T47D (cell line): ENCODE measurements around the gene DISP2.

Source experiments
- DNase-seq, 2 experiments: peaks; one replicate each; pipeline versions ENCODE4 v3.0.0 to v3.0.0-alpha.2; 2011 to 2012; ENCODE audit warnings: low read depth in 1 of 2, low spot score in 1 of 2
- JUND ChIP-seq: IDR thresholded peaks from 2 replicates; pipeline ENCODE4 v1.6.1; 2012; ENCODE audit warnings: low read depth
- in situ Hi-C: cut with HindIII; loops from 2 replicates; pipeline ENCODE4 v1.10.0; 2016; ENCODE audit warnings: low sequenced_read_pairs, low pct_unique_long_range_greater_than_20kb

The DISP2 gene

DNA sequence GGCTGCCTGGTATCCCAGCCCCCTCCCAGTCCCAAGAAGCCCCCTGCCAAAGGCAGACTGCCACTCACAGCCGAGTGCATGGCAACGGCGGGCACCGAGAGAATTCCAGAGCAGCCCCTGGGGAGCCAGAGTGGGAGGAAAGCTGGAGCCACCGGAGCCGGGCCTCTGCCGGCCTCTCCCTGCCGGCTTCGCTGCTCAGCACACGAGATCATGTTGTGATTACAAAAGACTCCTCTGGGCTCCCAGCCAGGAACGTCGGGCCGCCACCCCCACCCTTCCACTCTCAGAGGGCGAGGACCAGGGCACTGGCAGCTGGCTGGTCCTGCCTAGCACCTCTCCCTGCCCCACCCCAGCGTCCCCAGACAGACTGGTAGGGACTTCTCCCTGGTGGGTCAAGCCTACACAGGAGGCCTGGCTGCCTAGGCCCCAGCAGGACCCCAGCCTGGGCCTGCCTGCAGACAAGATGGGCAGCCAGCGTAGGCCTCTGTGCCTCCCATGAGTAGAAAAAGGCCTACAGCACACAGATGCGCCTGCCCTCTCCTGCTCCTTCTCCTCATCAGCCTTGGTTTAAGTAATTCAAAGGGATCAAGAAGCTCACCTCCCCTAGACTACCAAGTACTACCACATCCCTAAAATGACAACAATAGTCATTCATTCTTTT is 17.1 kb upstream of the DISP2 start, which contains the start of gene CCDC9B:
CCDC9B (minus strand) TSS at position 200 of the 661 bp plus-strand sequence; CDS start at position 80, 120 bp downstream.
- TF ChIP-seq JUND, result no peak
- in situ Hi-C loops, result no loop called here
- peak; percentile 56 to 81 for DNase-seq

DNA sequence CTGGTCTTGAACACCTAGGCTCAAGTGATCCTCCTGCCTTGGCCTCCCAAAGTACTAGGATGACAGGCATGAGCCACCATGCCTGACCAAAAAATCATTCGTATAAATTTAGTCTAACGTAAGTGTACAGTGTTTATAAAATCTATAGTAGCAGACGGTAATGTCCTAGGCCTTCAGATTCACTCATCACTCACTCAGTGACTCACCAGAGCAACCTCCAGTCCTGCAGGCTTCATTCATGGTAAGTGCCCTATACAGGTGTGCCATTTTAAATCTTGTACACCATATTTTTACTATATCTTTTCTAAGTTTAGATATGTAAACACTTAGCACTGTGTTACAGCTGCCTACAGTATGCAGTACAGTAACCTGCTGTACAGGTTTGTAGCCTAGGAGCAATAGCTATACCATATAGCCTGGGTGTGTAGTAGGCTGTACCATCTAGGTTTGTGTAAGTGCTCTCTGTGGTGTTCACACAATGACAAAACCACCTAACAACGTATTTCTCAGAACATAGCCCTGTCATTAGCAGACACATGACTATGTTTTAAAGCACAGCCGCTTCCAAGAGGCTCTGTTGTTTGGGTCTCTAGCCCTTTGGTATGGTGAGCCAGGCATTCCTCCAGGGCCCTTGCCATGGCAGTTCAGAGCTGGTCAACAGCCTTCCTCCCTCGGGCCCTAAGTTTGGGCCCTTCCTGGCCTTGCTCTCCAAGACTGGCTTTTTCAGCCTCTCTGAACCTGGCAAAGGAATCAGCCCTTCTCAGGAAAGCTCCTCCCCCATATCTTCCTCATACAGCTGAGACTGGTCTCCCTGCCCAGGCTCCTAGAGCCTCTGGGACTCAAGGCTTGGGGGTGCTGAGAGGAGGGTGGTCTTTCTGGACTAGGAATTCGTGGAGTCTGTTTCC is 15.4 kb upstream of the DISP2 start:
- in situ Hi-C loops, result no loop called here
- TF ChIP-seq JUND, result no peak
- DNase-seq, result peak in 1 of 2 experiments; percentile 81

DNA sequence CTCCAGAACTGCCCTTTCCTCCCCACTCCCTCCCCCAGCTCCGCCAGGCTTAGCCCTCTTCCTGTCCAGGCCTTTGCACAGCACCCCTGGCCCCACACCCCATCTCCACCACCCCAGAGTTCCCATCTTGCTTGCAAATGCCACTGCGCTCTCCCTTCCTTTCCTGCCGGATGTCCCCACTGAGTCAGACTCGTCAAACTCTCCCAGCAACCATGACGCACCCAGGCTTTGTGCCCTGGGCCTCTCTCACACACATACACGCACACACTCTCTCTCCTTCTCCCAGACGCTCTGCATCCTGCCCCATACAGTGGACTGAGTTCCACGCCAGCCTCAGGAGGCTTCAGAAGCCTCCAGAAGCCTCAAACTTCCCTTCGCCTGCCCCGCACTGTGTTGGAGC is 14.5 kb upstream of the DISP2 start:
- no peak for TF ChIP-seq JUND
- in situ Hi-C loops, result no loop called here
- DNase-seq, result no peak

DNA sequence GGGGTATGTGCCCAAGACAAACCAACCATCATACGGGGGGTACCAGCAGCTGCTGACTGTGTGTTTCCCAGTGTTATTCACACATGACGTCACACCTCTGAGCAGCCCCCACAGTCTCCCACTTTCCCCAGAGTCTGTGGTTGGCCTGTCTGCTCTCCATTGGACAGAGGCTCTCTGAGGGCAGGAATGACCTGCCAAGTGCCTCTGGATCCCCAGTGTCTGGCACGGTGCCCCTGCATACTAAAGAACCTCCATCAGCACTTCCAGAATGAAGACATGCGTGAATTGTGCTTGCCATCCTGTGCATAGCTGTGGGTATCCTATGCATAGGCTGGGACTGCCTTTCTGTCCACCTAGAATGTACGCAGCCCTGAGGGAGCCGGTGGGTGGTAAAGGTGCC is 13.8 kb upstream of the DISP2 start:
- no peak for TF ChIP-seq JUND
- in situ Hi-C loops, result no loop called here
- no peak for DNase-seq

DNA sequence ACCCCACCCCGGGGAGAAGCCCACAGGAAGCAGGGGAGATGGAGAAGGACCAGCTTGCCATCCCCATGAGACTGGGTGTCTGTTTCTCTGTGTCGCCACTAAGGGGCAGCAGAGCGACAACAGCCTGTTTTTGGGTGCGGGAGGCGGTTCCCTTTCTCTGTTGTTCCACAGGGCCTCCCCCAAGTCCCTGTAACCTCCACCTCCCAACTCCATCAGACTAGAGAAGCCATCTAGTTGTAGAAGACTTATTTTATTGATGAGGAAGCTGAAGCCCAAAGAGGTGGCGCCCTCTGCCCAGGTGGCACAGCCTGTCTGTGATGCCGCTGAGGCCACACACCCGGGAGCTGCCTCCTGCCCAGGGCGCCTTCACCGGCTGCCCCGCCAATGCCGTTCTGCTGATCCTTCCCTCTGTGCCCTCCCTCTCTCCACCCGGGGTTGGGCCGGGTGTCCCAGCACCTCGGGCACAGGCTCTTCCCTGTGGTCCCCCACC is 13.3 kb upstream of the DISP2 start:
- no peak for TF ChIP-seq JUND
- in situ Hi-C loops, result no loop called here
- peak; percentile 66 to 78 for DNase-seq

DNA sequence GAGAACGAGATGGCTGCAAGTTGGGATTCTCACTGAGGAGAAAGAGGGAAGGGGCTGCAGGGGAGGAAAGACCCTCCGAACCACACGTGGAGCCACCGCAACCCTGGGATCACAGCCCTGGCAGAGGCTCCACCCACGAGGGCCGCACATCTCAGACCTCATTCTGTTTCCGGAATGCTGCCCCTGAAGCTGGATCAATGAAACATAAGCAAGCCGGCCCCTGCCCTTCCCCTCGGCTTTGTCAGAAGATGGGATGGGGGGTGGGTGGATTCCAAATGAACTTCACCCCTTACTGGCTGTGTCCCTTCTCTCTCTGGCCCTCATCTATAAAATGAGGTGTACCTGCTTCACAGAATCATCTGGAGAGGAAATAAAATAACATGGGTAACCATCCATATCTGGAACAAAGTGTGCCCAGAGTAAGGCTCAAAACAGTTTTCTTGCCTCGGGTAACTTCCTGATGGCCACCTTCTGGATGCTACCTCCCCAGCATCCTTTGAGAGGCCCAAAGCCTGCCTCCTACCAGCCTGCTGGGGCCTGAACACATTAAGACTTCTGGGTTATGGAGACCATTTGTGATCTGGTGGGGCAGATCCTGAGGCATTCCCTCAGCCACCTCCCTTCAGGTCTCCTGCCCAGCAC is 12.7 kb upstream of the DISP2 start:
- in situ Hi-C loops, result no loop called here
- no peak for TF ChIP-seq JUND
- DNase-seq, result no peak

DNA sequence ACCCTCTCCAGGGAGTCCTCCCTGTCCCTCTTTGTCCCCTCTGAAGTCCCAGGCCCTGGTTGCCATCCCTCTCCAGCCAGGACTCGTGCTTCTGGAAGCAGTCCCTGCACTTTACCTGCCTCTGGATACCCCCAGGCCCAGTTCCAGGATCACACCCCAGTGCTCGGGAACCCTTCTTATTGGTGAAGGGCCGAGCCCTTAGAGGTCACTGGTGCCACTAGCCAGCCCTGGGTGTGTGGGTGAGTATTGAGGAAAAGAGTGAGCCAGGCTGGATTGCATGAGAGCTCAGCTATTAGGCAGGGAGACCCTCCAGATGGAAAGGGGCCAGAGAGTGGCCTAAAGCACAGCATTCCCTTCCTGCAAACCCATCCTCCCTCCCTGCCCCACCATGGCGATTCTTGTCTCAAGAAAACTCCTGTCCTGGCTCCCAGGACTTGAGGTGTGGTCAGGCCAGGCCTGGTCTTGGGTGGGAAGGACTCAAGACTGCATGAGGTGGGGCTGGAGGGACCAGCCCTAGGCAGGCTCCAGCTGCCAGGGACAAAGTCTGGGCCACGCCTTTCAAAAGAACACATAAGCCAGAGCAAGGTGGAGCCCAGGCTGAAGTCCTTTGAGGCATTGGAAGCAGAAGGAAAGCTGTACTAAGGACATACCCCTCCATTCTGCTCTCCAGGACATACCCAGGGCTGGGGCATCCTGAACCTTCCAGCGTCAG is 12.0 kb upstream of the DISP2 start:
- TF ChIP-seq JUND, result no peak
- in situ Hi-C loops, result no loop called here
- DNase-seq, result no peak

DNA sequence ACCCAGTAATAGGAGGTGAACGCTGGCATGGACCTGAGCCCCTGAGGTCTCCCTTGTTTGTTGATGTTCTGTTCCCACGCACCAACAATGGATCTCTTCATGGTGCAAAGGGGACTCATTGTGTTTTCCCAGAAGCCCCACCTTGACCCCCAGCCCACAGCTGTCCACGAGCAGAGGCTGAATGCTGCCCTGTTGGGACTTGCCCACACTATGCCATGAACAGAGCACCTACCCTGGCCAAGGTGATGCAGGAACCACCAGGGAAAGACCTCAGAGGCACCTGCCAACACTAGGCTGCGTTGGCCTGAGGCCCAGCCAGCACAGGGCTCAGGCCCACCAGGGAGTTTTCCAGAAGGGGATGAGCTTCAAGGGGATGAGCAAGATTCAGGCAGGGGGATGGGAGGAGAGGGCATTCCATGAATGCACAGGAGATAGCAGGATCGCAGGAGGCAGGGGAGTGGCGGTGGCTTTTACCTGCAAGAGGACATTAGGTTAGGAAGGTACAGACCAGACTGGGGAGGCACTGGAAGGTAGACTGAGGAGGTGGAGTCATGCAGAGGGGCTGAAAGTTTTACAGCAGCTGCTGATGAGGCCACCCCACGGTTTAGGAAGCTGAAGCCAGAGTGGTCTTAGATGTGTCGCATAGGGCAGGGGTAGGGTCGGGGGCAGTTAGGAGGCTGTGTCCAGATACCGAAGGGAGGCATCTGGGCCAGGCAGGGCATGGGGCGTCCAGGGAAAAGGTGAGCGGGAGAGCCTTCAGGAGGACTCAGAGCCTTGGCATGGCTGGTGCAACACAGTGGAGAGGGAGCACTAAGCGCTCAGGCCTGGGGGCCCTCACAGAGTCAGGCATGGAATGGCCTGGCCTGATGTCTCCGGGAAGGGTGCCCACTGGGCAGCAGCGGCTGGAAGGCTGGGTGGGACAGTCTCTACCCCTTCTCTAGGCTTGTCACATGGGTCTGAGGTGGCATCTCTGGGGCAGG is 11.2 kb upstream of the DISP2 start:
- no peak for DNase-seq
- no peak for TF ChIP-seq JUND
- in situ Hi-C loops, result no loop called here

DNA sequence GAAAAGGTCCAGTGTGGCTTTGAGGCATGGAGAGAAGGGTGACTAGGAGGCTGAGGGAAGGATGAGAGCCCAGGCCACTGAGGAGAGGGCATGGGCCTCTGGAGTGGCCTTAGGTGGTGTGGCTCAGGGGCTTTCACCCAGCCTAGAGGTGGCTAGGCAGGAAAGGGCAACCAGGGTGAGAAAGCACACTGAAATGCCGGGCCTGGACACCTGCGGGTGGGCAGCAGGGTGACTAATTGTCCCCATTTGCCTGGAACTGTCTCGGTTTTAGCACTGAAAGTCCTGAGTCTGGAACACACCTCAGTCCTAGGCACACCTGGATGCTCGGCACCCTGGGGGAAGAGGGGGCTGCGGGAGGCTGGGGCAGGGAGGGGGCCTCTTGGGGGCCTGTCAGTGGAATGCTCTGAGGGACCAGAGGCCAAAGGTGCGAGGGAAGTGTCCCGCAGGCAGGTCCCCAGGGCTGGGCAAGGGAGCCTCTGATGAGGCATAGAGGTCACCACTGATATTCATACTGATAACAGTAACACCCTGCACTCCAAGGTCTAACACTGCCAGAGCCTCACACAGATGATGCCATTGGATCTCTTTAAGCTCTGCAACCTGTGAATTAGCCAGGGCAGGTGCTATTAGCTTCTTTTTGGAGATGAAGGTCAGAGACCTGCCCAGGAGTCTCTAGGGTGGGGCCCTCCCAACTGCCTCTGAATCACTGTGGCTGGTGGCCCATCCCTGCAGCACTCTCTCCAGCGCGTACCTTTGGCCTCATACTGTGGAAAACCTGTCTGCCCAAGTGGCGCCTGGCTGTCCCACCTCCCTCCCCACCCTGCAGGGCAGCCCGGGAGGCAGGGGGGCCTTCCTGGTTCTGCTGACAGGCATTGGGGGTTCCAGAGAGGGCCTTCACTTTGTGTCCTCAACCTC is 10.2 kb upstream of the DISP2 start:
- no peak for DNase-seq
- TF ChIP-seq JUND, result no peak
- in situ Hi-C loops, result no loop called here

DNA sequence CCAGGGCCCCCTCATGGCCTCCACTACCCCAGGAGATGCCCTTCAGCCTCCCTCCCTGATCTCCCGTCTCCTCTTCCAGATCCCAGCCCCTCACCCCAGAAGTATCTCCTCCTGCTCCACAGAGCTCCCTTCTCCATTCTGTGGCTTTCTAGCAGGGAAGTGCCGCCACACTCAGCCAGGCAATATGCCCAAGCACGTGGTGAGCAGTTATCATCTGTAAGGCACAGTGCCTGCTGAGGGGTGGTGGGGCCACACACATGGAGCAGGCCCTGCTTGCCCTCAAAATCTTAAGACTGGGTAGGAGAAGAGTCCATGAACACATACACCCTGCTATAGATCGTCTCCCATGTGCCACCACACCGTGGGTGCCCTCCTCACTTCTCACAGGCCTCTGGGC is 9.5 kb upstream of the DISP2 start:
- DNase-seq, result no peak
- in situ Hi-C loops, result no loop called here
- TF ChIP-seq JUND, result no peak
